Esophagus muscularis mucosa (tissue), 4 donors: ENCODE results near the gene EME1. TPM values are rescaled to one million over a fixed set of nuclear protein-coding genes. Genes with fewer than 3 reads are reported as not detected.

Source experiments
- DNase-seq: peaks from one replicate; pipeline ENCODE4 v3.0.0-alpha.2; 2017; ENCODE audit errors: extremely low spot score
- H3K27ac ChIP-seq, 4 donors: fragments of 200-600 bp; sonication (generic); replicated peaks in 1 of 4; 1 replicate in 3 of 4; 2 replicates in 1 of 4; pipeline ENCODE4 v1.5.1; 2016 to 2019; ENCODE audit warnings: mild to moderate bottlenecking in 1 of 4
- H3K27me3 ChIP-seq, 4 donors: fragments of 200-600 bp; sonication (generic); one replicate each; pipeline versions ENCODE4 v1.5.1 to v1.6.0; 2016 to 2019
- H3K36me3 ChIP-seq, 4 donors: fragments of 200-600 bp; sonication (generic); one replicate each; pipeline ENCODE4 v1.5.1; 2016 to 2019
- H3K4me1 ChIP-seq, 4 donors: fragments of 200-600 bp; sonication (generic); one replicate each; pipeline ENCODE4 v1.5.1; 2016 to 2019
- H3K4me3 ChIP-seq, 4 donors: fragments of 200-600 bp; sonication (generic); 1 replicate in 2 of 4; 2 replicates in 2 of 4; pipeline ENCODE4 v1.5.1; 2016 to 2019; ENCODE audit warnings: mild to moderate bottlenecking in 4 of 4, moderate library complexity in 1 of 4
- H3K9me3 ChIP-seq, 4 donors: fragments of 200-600 bp; sonication (generic); 1 replicate in 3 of 4; 2 replicates in 1 of 4; pipeline ENCODE4 v1.5.1; 2016 to 2019
- EP300 ChIP-seq: sonication (generic); formaldehyde crosslinking; IDR thresholded peaks from one replicate; pipeline ENCODE4 v1.6.1; 2017; ENCODE audit warnings: antibody characterized with exemption
- POLR2A ChIP-seq: fragments of 450-650 bp; IDR thresholded peaks from one replicate; pipeline ENCODE4 v1.6.1; 2017; ENCODE audit warnings: antibody characterized with exemption, moderate library complexity, mild to moderate bottlenecking, low read depth
- POLR2AphosphoS5 ChIP-seq, 2 donors: sonication (generic); formaldehyde crosslinking; IDR thresholded peaks; one replicate each; pipeline ENCODE4 v1.6.1; 2017; ENCODE audit warnings: antibody characterized with exemption in 2 of 2
- WGBS: methylation state at CpG from one replicate; pipeline ENCODE4 v1.1.5; 2018; 5-methylcytosine and 5-hydroxymethylcytosine counted together
- intact Hi-C: fragments of 100-400 bp; cut with DNase I; formaldehyde crosslinking; loops from one replicate; pipeline ENCODE4 v1.15.1; 2023
- total RNA-seq, 4 donors: library from RNA; depleted of rRNA; stranded (reverse); fragments of >200 nt; gene quantifications; one replicate each; pipeline versions ENCODE4 v1.1.0 to v1.2.1, GENCODE V29; 2016
- TF ChIP-seq, protein P1 (sequence below), 3 experiments: fragments of 200-600 bp in 2 of 3; fragments of 450-650 bp in 1 of 3; sonication (generic) in 2 of 3; IDR thresholded peaks; one replicate each; pipeline ENCODE4 v1.5.1; 2017 to 2019; ENCODE audit warnings: antibody characterized with exemption in 3 of 3, mild to moderate bottlenecking in 2 of 3, moderate library complexity in 1 of 3

Gene EME1
- total RNA-seq, 4 donors from 2014 or later, result not detected

DNA sequence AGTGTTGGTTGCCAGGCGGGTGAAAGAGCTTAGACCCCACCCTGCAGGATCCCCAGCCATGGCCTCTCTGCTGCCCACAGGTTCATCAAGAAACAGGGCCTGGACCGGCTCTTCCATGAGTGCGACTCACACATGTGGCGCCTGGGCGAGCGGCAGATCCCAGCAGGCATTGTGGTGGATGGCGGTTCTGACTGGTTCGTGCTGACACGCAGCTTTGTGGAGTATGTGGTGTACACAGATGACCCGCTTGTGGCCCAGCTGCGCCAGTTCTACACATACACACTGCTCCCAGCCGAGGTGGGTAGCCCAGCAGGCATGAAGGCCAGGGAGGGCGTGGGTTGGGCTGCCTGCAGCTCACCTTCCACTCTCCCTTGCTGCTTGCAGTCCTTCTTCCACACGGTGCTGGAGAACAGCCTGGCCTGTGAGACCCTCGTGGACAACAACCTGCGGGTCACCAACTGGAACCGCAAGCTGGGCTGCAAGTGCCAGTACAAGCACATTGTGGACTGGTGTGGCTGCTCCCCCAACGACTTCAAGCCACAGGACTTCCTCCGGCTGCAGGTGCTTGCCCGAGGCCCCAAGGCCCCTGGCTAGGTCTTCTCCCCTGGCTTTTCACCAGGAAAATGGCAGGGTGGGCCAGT, 17.2 kb upstream of the EME1 start:
- TF ChIP-seq POLR2A, result no peak
- TF ChIP-seq, protein P1, sequence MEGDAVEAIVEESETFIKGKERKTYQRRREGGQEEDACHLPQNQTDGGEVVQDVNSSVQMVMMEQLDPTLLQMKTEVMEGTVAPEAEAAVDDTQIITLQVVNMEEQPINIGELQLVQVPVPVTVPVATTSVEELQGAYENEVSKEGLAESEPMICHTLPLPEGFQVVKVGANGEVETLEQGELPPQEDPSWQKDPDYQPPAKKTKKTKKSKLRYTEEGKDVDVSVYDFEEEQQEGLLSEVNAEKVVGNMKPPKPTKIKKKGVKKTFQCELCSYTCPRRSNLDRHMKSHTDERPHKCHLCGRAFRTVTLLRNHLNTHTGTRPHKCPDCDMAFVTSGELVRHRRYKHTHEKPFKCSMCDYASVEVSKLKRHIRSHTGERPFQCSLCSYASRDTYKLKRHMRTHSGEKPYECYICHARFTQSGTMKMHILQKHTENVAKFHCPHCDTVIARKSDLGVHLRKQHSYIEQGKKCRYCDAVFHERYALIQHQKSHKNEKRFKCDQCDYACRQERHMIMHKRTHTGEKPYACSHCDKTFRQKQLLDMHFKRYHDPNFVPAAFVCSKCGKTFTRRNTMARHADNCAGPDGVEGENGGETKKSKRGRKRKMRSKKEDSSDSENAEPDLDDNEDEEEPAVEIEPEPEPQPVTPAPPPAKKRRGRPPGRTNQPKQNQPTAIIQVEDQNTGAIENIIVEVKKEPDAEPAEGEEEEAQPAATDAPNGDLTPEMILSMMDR (IDR thresholded peaks at IDR 0.05), result no peak
- TF ChIP-seq EP300, result no peak
- no peak for TF ChIP-seq POLR2AphosphoS5 (IDR thresholded peaks at IDR 0.05)
- intact Hi-C loops, result no loop called here
- H3K9me3 ChIP-seq, result no peaks in the 10 kb centered on the region
- H3K27ac ChIP-seq, result no peak overlapping the region
- WGBS, result 92% methylated on average over 10 of the region's 20 CpGs
- peaks cover 0 to 16% (median 13%) of the 10 kb centered on the region in 4 donors for H3K4me1 ChIP-seq
- no peaks in the 10 kb centered on the region for H3K27me3 ChIP-seq
- DNase-seq, result no peak
- no peak overlapping the region for H3K4me3 ChIP-seq
- peaks cover 41 to 84% (median 75%) of the 10 kb centered on the region in 4 donors for H3K36me3 ChIP-seq

DNA sequence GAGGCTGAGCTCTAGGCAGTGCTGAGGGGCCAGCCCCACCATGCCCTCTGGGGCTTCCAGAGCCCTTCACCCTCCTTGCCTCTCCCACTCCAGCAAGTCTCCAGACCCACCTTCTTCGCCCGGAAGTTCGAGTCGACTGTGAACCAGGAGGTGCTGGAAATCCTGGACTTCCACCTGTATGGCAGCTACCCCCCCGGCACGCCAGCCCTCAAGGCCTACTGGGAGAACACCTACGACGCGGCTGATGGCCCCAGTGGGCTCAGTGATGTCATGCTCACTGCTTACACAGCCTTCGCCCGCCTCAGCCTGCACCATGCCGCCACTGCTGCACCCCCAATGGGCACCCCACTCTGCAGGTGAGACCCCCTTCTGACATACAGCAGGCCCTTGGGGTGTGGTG, 16.6 kb upstream of the EME1 start:
- H3K36me3 ChIP-seq, result peaks cover 41 to 90% (median 78%) of the 10 kb centered on the region in 4 donors
- intact Hi-C loops, result no loop called here
- no peaks in the 10 kb centered on the region for H3K9me3 ChIP-seq
- TF ChIP-seq POLR2A, result no peak
- no peak for TF ChIP-seq EP300
- TF ChIP-seq, protein P1 (IDR thresholded peaks at IDR 0.05), result no peak
- TF ChIP-seq POLR2AphosphoS5 (IDR thresholded peaks at IDR 0.05), result no peak
- WGBS, result 87% methylated on average over 3 of the region's 12 CpGs
- H3K4me3 ChIP-seq, result no peak overlapping the region
- no peak overlapping the region for H3K27ac ChIP-seq
- H3K4me1 ChIP-seq, result peaks cover 0 to 15% (median 13%) of the 10 kb centered on the region in 4 donors
- DNase-seq, result no peak
- H3K27me3 ChIP-seq, result no peaks in the 10 kb centered on the region

DNA sequence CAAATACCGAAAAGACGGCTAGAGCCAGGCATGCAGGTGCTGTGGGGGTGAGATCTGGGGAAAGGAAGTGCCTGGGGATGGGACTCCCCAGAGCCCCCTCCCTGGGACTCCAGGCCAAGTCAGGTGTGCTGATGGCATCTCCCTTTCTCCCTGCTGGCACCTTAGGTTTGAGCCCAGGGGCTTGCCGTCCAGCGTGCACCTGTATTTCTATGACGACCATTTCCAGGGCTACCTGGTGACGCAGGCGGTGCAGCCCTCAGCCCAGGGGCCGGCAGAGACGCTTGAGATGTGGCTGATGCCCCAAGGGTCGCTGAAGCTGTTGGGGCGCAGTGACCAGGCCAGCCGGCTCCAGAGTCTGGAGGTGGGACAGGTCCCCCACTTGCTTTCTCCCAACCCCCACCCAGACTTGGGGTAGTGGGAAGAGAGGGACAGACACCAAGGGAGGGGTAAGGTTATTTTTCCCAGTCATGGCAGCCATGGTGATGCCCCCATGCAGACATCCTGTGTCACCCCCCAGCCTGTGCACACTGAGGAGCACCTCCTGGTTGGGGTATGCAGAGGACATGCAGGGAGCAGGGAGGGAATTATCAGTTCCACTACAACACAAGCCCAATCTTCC, 16.0 kb upstream of the EME1 start:
- Histone ChIP-seq H3K4me3 (no peak overlapping the region), H3K36me3 (peaks cover 41 to 90% (median 79%) of the 10 kb centered on the region in 4 donors), H3K27ac (no peak overlapping the region), H3K9me3 (no peaks in the 10 kb centered on the region), H3K27me3 (no peaks in the 10 kb centered on the region), H3K4me1 (peaks cover under 1 to 12% (median 9%) of the 10 kb centered on the region in 4 donors)
- no peak for DNase-seq
- TF ChIP-seq, protein P1 (IDR thresholded peaks at IDR 0.05), result no peak
- TF ChIP-seq POLR2A (no peak), EP300 (no peak)
- intact Hi-C loops, result no loop called here
- WGBS, result 94% methylated on average over 9 of the region's 12 CpGs

DNA sequence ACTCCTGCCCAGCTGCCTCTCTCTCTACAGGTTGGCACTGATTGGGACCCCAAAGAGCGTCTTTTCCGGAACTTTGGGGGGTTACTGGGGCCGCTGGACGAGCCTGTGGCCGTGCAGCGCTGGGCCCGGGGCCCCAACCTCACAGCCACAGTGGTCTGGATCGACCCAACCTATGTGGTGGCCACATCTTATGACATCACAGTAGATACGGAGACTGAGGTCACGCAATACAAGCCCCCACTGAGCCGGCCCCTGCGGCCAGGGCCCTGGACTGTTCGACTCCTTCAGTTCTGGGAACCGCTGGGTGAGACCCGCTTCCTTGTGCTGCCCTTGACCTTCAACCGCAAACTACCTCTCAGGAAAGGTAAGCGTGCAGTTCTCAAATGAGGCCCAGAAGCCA, 14.9 kb upstream of the EME1 start:
- Histone ChIP-seq H3K27me3 (no peaks in the 10 kb centered on the region), H3K36me3 (peaks cover 41 to 82% (median 78%) of the 10 kb centered on the region in 4 donors), H3K27ac (no peak overlapping the region), H3K9me3 (no peaks in the 10 kb centered on the region), H3K4me1 (peaks cover 7 to 14% (median 9%) of the 10 kb centered on the region in 4 donors), H3K4me3 (no peak overlapping the region)
- 93% methylated on average over 6 of the region's 17 CpGs for WGBS
- intact Hi-C loops, result no loop called here
- no peak for DNase-seq
- no peak for TF ChIP-seq EP300
- TF ChIP-seq POLR2A, result no peak
- TF ChIP-seq POLR2AphosphoS5 (IDR thresholded peaks at IDR 0.05), result no peak
- TF ChIP-seq, protein P1 (IDR thresholded peaks at IDR 0.05), result no peak
